ENCODE measurements around the gene CNKSR3. TPM values are rescaled to one million over a fixed set of nuclear protein-coding genes. Genes with fewer than 3 reads are reported as not detected.

CNKSR3 gene
- total RNA-seq, 2 donors from 2014 or later, result 11.5 to 16.8 TPM

- H3K27ac ChIP-seq, result no peak overlapping the region
- no peak for DNase-seq (ENCODE audit: low spot score)
- H3K27me3 ChIP-seq, result no peaks in the 10 kb centered on the region
- peaks cover 0 to 40% of the 10 kb centered on the region in 2 donors for H3K4me1 ChIP-seq
- H3K4me3 ChIP-seq, result no peak overlapping the region
- no peaks in the 10 kb centered on the region for H3K9me3 ChIP-seq
- no peak for TF ChIP-seq CTCF (IDR thresholded peaks at IDR 0.05)
- no peaks in the 10 kb centered on the region for H3K36me3 ChIP-seq
Measured at GRCh38 chr6:154504865-154505449, 5.5 kb downstream of the CNKSR3 start.

- Histone ChIP-seq H3K27ac (no peak overlapping the region), H3K9me3 (no peaks in the 10 kb centered on the region), H3K4me3 (no peak overlapping the region), H3K27me3 (no peaks in the 10 kb centered on the region), H3K4me1 (peaks cover 0 to 47% of the 10 kb centered on the region in 2 donors), H3K36me3 (no peaks in the 10 kb centered on the region)
- DNase-seq (ENCODE audit: low spot score), result no peak
- TF ChIP-seq CTCF (IDR thresholded peaks at IDR 0.05), result no peak
Measured at GRCh38 chr6:154504102-154504501, 6.4 kb downstream of the CNKSR3 start.

- H3K4me3 ChIP-seq, result no peak overlapping the region
- no peak for TF ChIP-seq CTCF (IDR thresholded peaks at IDR 0.05)
- DNase-seq (ENCODE audit: low spot score), result no peak
- H3K4me1 ChIP-seq, result peaks cover 0 to 43% of the 10 kb centered on the region in 2 donors
- no peaks in the 10 kb centered on the region for H3K9me3 ChIP-seq
- H3K27me3 ChIP-seq, result no peaks in the 10 kb centered on the region
- no peak overlapping the region for H3K27ac ChIP-seq
- no peaks in the 10 kb centered on the region for H3K36me3 ChIP-seq
Measured at GRCh38 chr6:154503658-154504057, 6.8 kb downstream of the CNKSR3 start.

- no peak overlapping the region for H3K4me3 ChIP-seq
- no peaks in the 10 kb centered on the region for H3K9me3 ChIP-seq
- no peaks in the 10 kb centered on the region for H3K36me3 ChIP-seq
- H3K4me1 ChIP-seq, result peaks cover 0 to 32% of the 10 kb centered on the region in 2 donors
- no peaks in the 10 kb centered on the region for H3K27me3 ChIP-seq
- TF ChIP-seq CTCF (IDR thresholded peaks at IDR 0.05), result no peak
- no peak overlapping the region for H3K27ac ChIP-seq
- no peak for DNase-seq (ENCODE audit: low spot score)
Measured at GRCh38 chr6:154502553-154502952, 7.9 kb downstream of the CNKSR3 start.

- Histone ChIP-seq H3K9me3 (no peaks in the 10 kb centered on the region), H3K4me3 (no peak overlapping the region), H3K27me3 (no peaks in the 10 kb centered on the region), H3K4me1 (peaks cover 0 to 22% of the 10 kb centered on the region in 2 donors), H3K27ac (no peak overlapping the region), H3K36me3 (no peaks in the 10 kb centered on the region)
- TF ChIP-seq CTCF (IDR thresholded peaks at IDR 0.05), result no peak
- no peak for DNase-seq (ENCODE audit: low spot score)
Measured at GRCh38 chr6:154501578-154501868, 9.0 kb downstream of the CNKSR3 start.
